ENCODE results near the gene CXorf58. TPM values are rescaled to one million over a fixed set of nuclear protein-coding genes. Genes with fewer than 3 reads are reported as not detected.

Gene CXorf58
- total and polyA plus RNA-seq, 4 donors, result 0.05 to 0.17 TPM; not detected in 2

- no peak for TF ChIP-seq FOXA2 (IDR thresholded peaks at IDR 0.05)
- TF ChIP-seq YY1 (IDR thresholded peaks at IDR 0.05), result no peak
- TF ChIP-seq HNF4A (conservative IDR thresholded peaks at IDR 0.05), result no peak
- TF ChIP-seq NR2F2 (IDR thresholded peaks at IDR 0.05), result no peak
- TF ChIP-seq CTCF (IDR thresholded peaks at IDR 0.05; ENCODE audit: low read depth, low read length, missing input control), result no peak
- no peak for TF ChIP-seq EGR1 (IDR thresholded peaks at IDR 0.05; ENCODE audit: low read depth in 2 of 2)
- no peak for TF ChIP-seq SP1 (IDR thresholded peaks at IDR 0.05)
- TF ChIP-seq TAF1 (conservative IDR thresholded peaks at IDR 0.05), result no peak
- TF ChIP-seq FOXA1 (IDR thresholded peaks at IDR 0.05), result no peak
- TF ChIP-seq ZBTB33 (IDR thresholded peaks at IDR 0.05), result no peak
- TF ChIP-seq JUND (IDR thresholded peaks at IDR 0.05), result no peak
- TF ChIP-seq ATF3 (IDR thresholded peaks at IDR 0.05), result no peak
- TF ChIP-seq RXRA (IDR thresholded peaks at IDR 0.05), result no peak
- TF ChIP-seq GABPA (IDR thresholded peaks at IDR 0.05 in 1 of 2, conservative IDR thresholded peaks at IDR 0.05 in 1 of 2), result no peak
- no peak for TF ChIP-seq REST (IDR thresholded peaks at IDR 0.05)
- no peak for TF ChIP-seq MAX (IDR thresholded peaks at IDR 0.05)
- TF ChIP-seq HNF4G (IDR thresholded peaks at IDR 0.05), result no peak
- no peak for TF ChIP-seq RAD21 (IDR thresholded peaks at IDR 0.05)
- H3K4me1 ChIP-seq (ENCODE audit: control insufficient read depth in 4 of 4, insufficient read depth in 4 of 4, low read length in 3 of 4), result peaks cover 2 to 10% (median 8%) of the 10 kb centered on the region in 4 donors
- no peak overlapping the region for H3K9ac ChIP-seq (ENCODE audit: low read depth in 1 of 2, low read length in 2 of 2)
- no peak for DNase-seq (ENCODE audit: low spot score)
- WGBS, result 57% methylated on average over 2 of the region's 2 CpGs
- no peak overlapping the region for H3K4me3 ChIP-seq (ENCODE audit: low read depth in 1 of 3, low read length in 3 of 3)
- H3K9me3 ChIP-seq (ENCODE audit: control insufficient read depth in 4 of 4, low read length in 3 of 4), result no peaks in the 10 kb centered on the region
- H3K27me3 ChIP-seq (ENCODE audit: control insufficient read depth in 4 of 4, insufficient read depth in 4 of 4, low read length in 3 of 4), result no peaks in the 10 kb centered on the region
- no peaks in the 10 kb centered on the region for H3K36me3 ChIP-seq (ENCODE audit: control insufficient read depth in 4 of 4, insufficient read depth in 3 of 4, low read depth in 1 of 4, low read length in 3 of 4)
- H3K27ac ChIP-seq (ENCODE audit: low read depth in 1 of 2, low read length in 2 of 2), result no peak overlapping the region
These were observed 10.8 kb upstream of the CXorf58 start for GRCh38 chrX:23896981-23897380.
